ENCODE results near the gene RNGTT.
A peak's percentile ranks its signal among the peaks of the same experiment; 100 is the strongest.

Gene RNGTT

GRCh38 chr6:88584581-88585275 lies 378.7 kb downstream of the RNGTT start:
- no peak for DNase-seq

- no peak for DNase-seq
Measured at GRCh38 chr6:88577461-88577860, 386.0 kb downstream of the RNGTT start.

DNA sequence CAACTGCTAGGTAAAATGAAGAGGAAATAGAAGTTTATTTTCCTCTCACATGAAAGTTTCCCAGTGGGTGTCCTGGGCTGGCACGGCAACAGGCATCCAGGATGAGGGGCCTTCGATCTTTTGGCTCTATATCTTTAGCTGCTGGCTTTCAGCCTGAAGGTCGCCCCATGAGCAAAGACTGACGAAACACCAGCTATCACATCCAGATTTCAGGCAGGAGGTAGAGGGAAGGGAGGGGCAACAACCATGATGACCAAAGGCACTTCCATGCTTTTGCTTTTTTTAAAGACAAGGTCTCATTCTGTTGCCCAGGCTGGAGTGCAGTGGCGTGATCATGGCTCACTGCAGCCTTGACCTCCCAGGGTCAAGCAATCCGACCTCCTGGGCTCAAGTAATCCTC lies 387.9 kb downstream of the RNGTT start:
- no peak for DNase-seq

GRCh38 chr6:88574651-88575050 lies 388.8 kb downstream of the RNGTT start:
- no peak for DNase-seq

GRCh38 chr6:88574031-88574430 lies 389.4 kb downstream of the RNGTT start:
- peak; percentile 69 for DNase-seq

- no peak for DNase-seq
Measured at GRCh38 chr6:88573561-88573960, 389.9 kb downstream of the RNGTT start.

GRCh38 chr6:88572449-88573139 lies 390.8 kb downstream of the RNGTT start:
- no peak for DNase-seq

- DNase-seq = no peak
Measured at GRCh38 chr6:88569959-88570358, 393.5 kb downstream of the RNGTT start.

DNA sequence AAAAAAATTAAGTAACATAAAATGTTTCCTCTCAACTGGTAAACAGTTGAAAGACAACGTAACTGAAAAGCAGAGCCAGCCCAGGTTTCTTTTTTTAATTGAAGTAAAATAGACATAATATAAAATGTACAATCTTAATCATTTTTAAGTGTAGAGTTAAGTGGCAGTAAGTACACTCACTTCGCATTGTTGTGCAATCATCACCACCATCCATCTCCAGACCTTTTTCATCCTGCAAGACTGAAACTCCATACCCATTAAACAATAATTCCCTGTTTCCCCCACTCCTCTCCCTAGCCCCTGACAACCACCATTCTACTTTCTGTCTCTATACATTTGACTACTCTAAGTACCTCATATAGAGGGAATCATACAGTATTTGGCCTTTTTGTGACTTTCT lies 395.7 kb downstream of the RNGTT start:
- DNase-seq = no peak

- DNase-seq = no peak
Measured at GRCh38 chr6:88566746-88567534, 396.5 kb downstream of the RNGTT start.

GRCh38 chr6:88565836-88566235 lies 397.6 kb downstream of the RNGTT start:
- no peak for DNase-seq

GRCh38 chr6:88565409-88565811 lies 398.0 kb downstream of the RNGTT start:
- no peak for DNase-seq

GRCh38 chr6:88563277-88563625 lies 400.2 kb downstream of the RNGTT start:
- no peak for DNase-seq

GRCh38 chr6:88562353-88563276 lies 400.8 kb downstream of the RNGTT start:
- peak; percentile 77 for DNase-seq

GRCh38 chr6:88561954-88562315 lies 401.5 kb downstream of the RNGTT start:
- no peak for DNase-seq

DNA sequence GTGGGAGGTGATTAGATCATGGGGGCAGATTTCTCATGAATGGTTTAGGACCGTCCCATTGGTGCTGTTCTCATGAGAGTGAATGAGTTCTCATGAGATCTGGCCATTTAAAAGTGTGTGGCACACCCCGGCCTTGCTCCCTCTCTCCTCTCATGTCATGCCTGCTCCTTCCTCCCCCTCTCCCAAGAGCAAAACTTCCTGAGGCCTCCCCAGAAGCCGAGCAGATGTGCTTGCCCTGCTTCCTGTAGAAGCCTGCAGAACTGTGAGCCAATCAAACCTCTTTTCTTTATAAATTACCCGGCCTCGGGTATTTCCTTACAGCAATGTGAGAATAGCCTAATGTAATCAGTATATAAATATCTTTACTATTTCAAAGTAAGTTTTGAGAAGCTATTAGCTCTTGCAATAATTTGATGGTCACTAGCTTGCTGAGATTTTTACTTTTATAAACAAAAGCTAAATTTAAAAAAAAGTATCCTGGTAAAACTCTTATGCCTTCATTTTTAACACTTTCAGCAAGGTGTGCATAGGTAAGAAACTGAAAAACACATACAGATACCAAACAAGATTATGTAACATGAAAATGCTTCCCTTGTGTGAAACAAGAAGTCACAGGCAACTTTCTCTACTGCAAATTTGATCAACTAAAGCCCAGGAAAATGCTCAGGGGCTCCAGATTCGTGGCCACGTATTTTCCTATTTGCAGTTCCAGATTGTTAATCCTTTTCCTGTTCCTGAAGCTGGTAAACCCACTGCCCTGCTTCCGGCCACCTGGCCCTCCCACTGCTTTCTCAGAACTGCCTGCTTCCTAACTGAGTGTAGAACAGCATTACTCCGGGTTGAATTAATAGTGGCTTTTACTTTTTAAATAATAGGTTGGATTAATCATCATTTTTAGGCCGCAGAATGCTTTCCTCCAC lies 402.1 kb downstream of the RNGTT start:
- peak; percentile 30 for DNase-seq
